H1 (cell line): ENCODE data around the gene RNF224. TPM values are rescaled to one million over a fixed set of nuclear protein-coding genes. Genes with fewer than 3 reads are reported as not detected.

Source experiments
- CTCF ChIA-PET: fragments of 300-600 bp; sonication (Branson Sonifier 250); formaldehyde crosslinking; loops from one replicate; lab custom pipeline; 2021; ENCODE audit not compliant: partially characterized antibody; lab: Charles Lee
- POLR2A ChIA-PET: fragments of 300-600 bp; sonication (Branson Sonifier 250); formaldehyde crosslinking; loops from one replicate; lab custom pipeline; 2021; ENCODE audit warnings: inconsistent platforms; ENCODE audit not compliant: partially characterized antibody; lab: Charles Lee
- DNase-seq, 2 experiments: peaks; one replicate each; pipeline versions ENCODE4 v3.0.0 to v3.0.0-alpha.2; 2010 to 2022; ENCODE audit warnings: low spot score in 2 of 2, low read depth in 1 of 2, mixed read lengths in 1 of 2
- FAIRE-seq: peaks from 2 replicates; lab custom pipeline; 2011; peaks lifted over from hg19 to GRCh38; lab: Jason Lieb, UNC
- H2AFZ ChIP-seq: 2 replicates; pipeline ENCODE4 v1.8.1; 2012; ENCODE audit warnings: low read length, inconsistent platforms
- H2AK5ac ChIP-seq: 2 replicates; pipeline ENCODE4 v1.6.1; 2013; ENCODE audit warnings: low read depth, low read length
- H2BK120ac ChIP-seq: replicated peaks from 2 replicates; pipeline ENCODE3; 2013; ENCODE audit warnings: low read depth, low read length, inconsistent platforms
- H2BK12ac ChIP-seq: 2 replicates; pipeline ENCODE4 v1.6.1; 2013; ENCODE audit warnings: low read depth, low read length
- H2BK15ac ChIP-seq: 2 replicates; pipeline ENCODE4 v1.6.1; 2013; ENCODE audit warnings: low read length
- H2BK20ac ChIP-seq: 2 replicates; pipeline ENCODE4 v1.6.1; 2013; ENCODE audit warnings: low read length
- H2BK5ac ChIP-seq: 2 replicates; pipeline ENCODE4 v1.6.1; 2013; ENCODE audit warnings: low read depth, low read length
- H3K14ac ChIP-seq: 2 replicates; pipeline ENCODE4 v1.6.1; 2013; ENCODE audit warnings: inconsistent platforms; ENCODE audit not compliant: insufficient read length
- H3K18ac ChIP-seq: 2 replicates; pipeline ENCODE4 v1.6.1; 2013; ENCODE audit warnings: low read length; ENCODE audit errors: extremely low read depth
- H3K23ac ChIP-seq: 2 replicates; pipeline ENCODE4 v1.6.1; 2013; ENCODE audit warnings: inconsistent platforms; ENCODE audit not compliant: insufficient read length
- H3K23me2 ChIP-seq: 2 replicates; pipeline ENCODE4 v1.6.1; 2013; ENCODE audit warnings: low read depth, low read length
- H3K27ac ChIP-seq: 2 replicates; pipeline ENCODE4 v1.6.1; 2011; ENCODE audit warnings: low read depth, low read length, inconsistent platforms
- H3K27me3 ChIP-seq, 4 experiments: replicated peaks in 1 of 4; 1 replicate in 1 of 4; 2 replicates in 3 of 4; pipeline versions ENCODE4 v1.6.1 to v1.8.1; 2011 to 2013; ENCODE audit warnings: low read length in 3 of 4, mild to moderate bottlenecking in 3 of 4, inconsistent platforms in 2 of 4, mixed read lengths in 2 of 4, moderate library complexity in 1 of 4; ENCODE audit not compliant: control insufficient read depth in 3 of 4, insufficient read depth in 3 of 4; ENCODE audit errors: extremely low read depth in 1 of 4
- H3K36me3 ChIP-seq, 4 experiments: 2 replicates each; pipeline versions ENCODE4 v1.6.1 to v1.8.1; 2011 to 2013; ENCODE audit warnings: mild to moderate bottlenecking in 4 of 4, low read length in 3 of 4, moderate library complexity in 2 of 4, control low read depth in 1 of 4, inconsistent platforms in 1 of 4; ENCODE audit not compliant: insufficient read depth in 4 of 4, control insufficient read depth in 2 of 4
- H3K4ac ChIP-seq: replicated peaks from 2 replicates; pipeline ENCODE3; 2013; ENCODE audit warnings: low read length, low read depth, mixed read lengths, inconsistent platforms; ENCODE audit not compliant: insufficient read length
- H3K4me1 ChIP-seq, 4 experiments: replicated peaks in 1 of 4; 1 replicate in 1 of 4; 2 replicates in 3 of 4; pipeline versions ENCODE4 v1.6.1 to v1.8.1; 2011 to 2013; ENCODE audit warnings: low read length in 3 of 4, inconsistent platforms in 2 of 4, mixed read lengths in 1 of 4; ENCODE audit not compliant: insufficient read depth in 4 of 4, control insufficient read depth in 3 of 4
- H3K4me2 ChIP-seq, 2 experiments: 2 replicates each; pipeline versions ENCODE4 v1.6.1 to v1.8.1; 2011 to 2013; ENCODE audit warnings: low read depth in 2 of 2, low read length in 2 of 2, control low read depth in 1 of 2, inconsistent platforms in 1 of 2, mild to moderate bottlenecking in 1 of 2; ENCODE audit not compliant: insufficient read depth in 1 of 2
- H3K4me3 ChIP-seq, 4 experiments: fragments of 200-600, 300-600 bp in 1 of 4; sonication (generic), shearing (Covaris generic), sonication (Bioruptor Twin) in 1 of 4; 2 replicates each; pipeline versions ENCODE4 v1.5.1 to v1.8.1; 2011 to 2016; ENCODE audit warnings: low read length in 4 of 4, low read depth in 3 of 4, control low read depth in 2 of 4, inconsistent platforms in 2 of 4, mild to moderate bottlenecking in 2 of 4, mixed read lengths in 1 of 4, moderate library complexity in 1 of 4; ENCODE audit not compliant: insufficient read depth in 2 of 4; ENCODE audit errors: extremely low read depth in 1 of 4
- H3K56ac ChIP-seq: replicated peaks from 2 replicates; pipeline ENCODE3; 2013; ENCODE audit warnings: low read depth, mild to moderate bottlenecking, mixed read lengths, low read length, inconsistent platforms; ENCODE audit not compliant: insufficient read length
- H3K79me1 ChIP-seq: 2 replicates; pipeline ENCODE4 v1.6.1; 2013; ENCODE audit warnings: low read depth, low read length, control low read depth
- H3K79me2 ChIP-seq, 2 experiments: 2 replicates each; pipeline versions ENCODE4 v1.6.1 to v1.8.1; 2012 to 2013; ENCODE audit warnings: low read length in 2 of 2, mild to moderate bottlenecking in 2 of 2, inconsistent platforms in 1 of 2; ENCODE audit not compliant: insufficient read depth in 2 of 2, control insufficient read depth in 1 of 2
- H3K9ac ChIP-seq, 4 experiments: replicated peaks in 1 of 4; 1 replicate in 1 of 4; 2 replicates in 3 of 4; pipeline versions ENCODE4 v1.6.1 to v1.8.1; 2011 to 2013; ENCODE audit warnings: low read depth in 3 of 4, low read length in 3 of 4, control low read depth in 2 of 4, mild to moderate bottlenecking in 2 of 4, moderate library complexity in 2 of 4, inconsistent platforms in 1 of 4; ENCODE audit errors: extremely low read depth in 1 of 4
- H3K9me3 ChIP-seq, 2 experiments: 2 replicates each; pipeline versions ENCODE4 v1.6.1 to v1.8.1; 2012 to 2013; ENCODE audit warnings: mild to moderate bottlenecking in 2 of 2, moderate library complexity in 2 of 2, control low read depth in 1 of 2, inconsistent platforms in 1 of 2, low read depth in 1 of 2, low read length in 1 of 2, mixed read lengths in 1 of 2; ENCODE audit not compliant: insufficient read depth in 2 of 2
- H4K20me1 ChIP-seq, 2 experiments: replicated peaks in 1 of 2; 2 replicates each; pipeline versions ENCODE3 to v1.8.1; 2011 to 2013; ENCODE audit warnings: inconsistent platforms in 2 of 2, low read length in 2 of 2, mild to moderate bottlenecking in 1 of 2; ENCODE audit not compliant: insufficient read depth in 2 of 2, control insufficient read depth in 1 of 2
- H4K5ac ChIP-seq: 2 replicates; pipeline ENCODE4 v1.6.1; 2013; ENCODE audit warnings: low read length, low read depth, mixed read lengths, inconsistent platforms; ENCODE audit not compliant: insufficient read length
- H4K8ac ChIP-seq: 2 replicates; pipeline ENCODE4 v1.8.0; 2013; ENCODE audit warnings: mild to moderate bottlenecking, moderate library complexity, low read length, inconsistent platforms; ENCODE audit not compliant: insufficient read depth; ENCODE audit errors: extremely low read depth
- H4K91ac ChIP-seq: replicated peaks from 2 replicates; pipeline ENCODE3; 2013; ENCODE audit warnings: low read length, mixed read lengths, inconsistent platforms; ENCODE audit not compliant: insufficient read length
- ASH2L ChIP-seq: fragments of 200-600, 300-600 bp; sonication (generic); IDR thresholded peaks from one replicate; pipeline ENCODE4 v1.7.1; 2017; ENCODE audit warnings: low read length
- CTCF ChIP-seq, 3 experiments: IDR thresholded peaks; 1 replicate in 2 of 3; 2 replicates in 1 of 3; pipeline versions ENCODE4 v1.5.1 to v1.6.1; 2011; ENCODE audit warnings: low read length in 3 of 3, mild to moderate bottlenecking in 3 of 3, inconsistent platforms in 2 of 3, low read depth in 1 of 3, moderate library complexity in 1 of 3; ENCODE audit not compliant: insufficient read depth in 1 of 3; ENCODE audit errors: control extremely low read depth in 1 of 3
- SP1 ChIP-seq: IDR thresholded peaks from 2 replicates; pipeline ENCODE4 v1.6.1; 2011; ENCODE audit warnings: low read depth, low read length
- WGBS, 2 experiments: shearing (Covaris generic) in 1 of 2; methylation state at CpG; one replicate each; pipeline versions ENCODE4 v1.1.6 to v1.1.7; 2013 to 2015; ENCODE audit warnings: low lambda C conversion rate in 2 of 2, mixed read lengths in 2 of 2, inconsistent platforms in 1 of 2, low coverage in 1 of 2, missing lambda C conversion rate in 1 of 2; ENCODE audit not compliant: insufficient replicate concordance in 2 of 2, insufficient coverage in 1 of 2, insufficient read length in 1 of 2; ENCODE audit errors: extremely low coverage in 1 of 2, missing lambda C conversion rate in 1 of 2; 5-methylcytosine and 5-hydroxymethylcytosine counted together
- polyA plus RNA-seq, 7 experiments: library from polyadenylated mRNA; depleted of rRNA in 3 of 7; stranded (reverse) in 5 of 7; unstranded in 2 of 7; fragments of >200 nt in 5 of 7; fragments of 200-250 nt in 2 of 7; gene quantifications; 1 replicate in 5 of 7; 2 replicates in 1 of 7; 4 replicates in 1 of 7; pipeline versions ENCODE4 v1.2.1 to v1.2.3, GENCODE V29; 2011 to 2013; ENCODE audit warnings: missing spikeins in 2 of 7, mixed read lengths in 2 of 7
- total RNA-seq: library from RNA; stranded (reverse); fragmentation: NEBNext Ultra II Directional; extraction: Animal tissue kit (Norgen Biotek cat#: 25700); gene quantifications from 2 replicates; pipeline ENCODE4 v1.2.1, GENCODE V29; 2021

The RNF224 gene
- total and polyA plus RNA-seq, 2 of the 8 experiments (the other 6 are each of a cell fraction or from before 2014, with no cell fraction given), result 0.24 TPM; not detected in 1

DNA sequence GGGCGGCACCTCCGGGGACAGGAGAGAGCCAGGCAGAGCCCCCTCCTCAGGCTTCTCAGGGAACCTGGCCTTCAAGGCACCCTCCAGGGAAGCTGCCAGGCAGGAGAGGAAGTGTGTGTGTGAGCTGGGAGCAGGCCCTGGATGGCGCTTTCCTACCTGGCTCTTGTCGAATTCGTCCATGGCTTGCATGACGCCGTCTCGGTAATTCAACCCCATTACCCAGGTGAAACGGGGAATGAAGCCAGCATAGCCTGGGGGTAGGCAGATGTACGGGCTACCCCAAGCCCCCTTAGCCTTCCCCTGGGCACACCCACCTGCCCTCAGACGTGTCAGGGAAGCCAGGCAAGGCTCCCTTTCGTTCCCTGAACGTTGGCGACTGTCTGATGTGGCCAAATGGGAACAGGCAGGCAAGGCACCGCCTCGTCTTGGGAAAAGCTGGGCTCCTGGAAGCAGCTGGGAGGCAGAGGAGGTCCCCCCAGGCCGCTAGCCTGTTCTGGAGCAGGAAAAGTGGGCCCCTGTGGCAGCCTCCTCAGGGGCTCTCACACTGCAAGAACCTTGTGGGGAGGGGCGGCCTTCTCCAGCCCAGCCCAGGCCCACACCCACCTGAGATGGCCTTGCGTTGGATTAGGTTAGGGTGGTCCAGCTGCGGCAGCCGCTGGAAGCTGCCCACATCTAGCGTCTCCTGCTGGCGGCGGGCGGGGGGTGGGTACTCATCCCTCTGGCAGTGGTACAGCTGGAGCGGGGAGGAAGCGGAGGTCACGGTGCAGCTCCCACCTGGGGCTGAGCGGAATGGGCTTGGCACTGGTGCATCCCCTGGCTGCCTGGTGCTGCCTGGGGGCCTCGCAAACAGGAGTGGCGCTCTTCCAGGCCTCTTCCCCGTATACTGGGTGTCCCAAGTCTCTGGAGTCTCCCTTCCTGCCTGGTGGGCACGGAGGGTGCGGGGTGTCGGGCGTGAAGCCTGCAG, 17.5 kb downstream of the RNF224 start:
- Histone ChIP-seq H2AFZ (no peak overlapping the region), H2BK20ac (no peak overlapping the region), H3K18ac (peak overlapping the region; percentile 48; the same call in 1 of the 2 replicates), H3K14ac (no peak overlapping the region), H4K91ac (no peak overlapping the region), H3K79me1 (peaks cover 5% of the 10 kb centered on the region)
- POLR2A ChIA-PET, result interaction anchor here (0.8 to 69.9 kb wide), 9 partner anchors 10 to 384 kb away, joined by 3 to 1462 read pairs (median 5); partner anchors contain the start of genes CYSRT1, NDOR1, NELFB and NPDC1
- TF ChIP-seq CTCF (IDR thresholded peaks at IDR 0.05; ENCODE audit: control extremely low read depth in 1 of 3, insufficient read depth in 1 of 3, low read depth in 1 of 3, low read length in 3 of 3), result peak in 1 of 3 experiments; percentile 21; a peak in 1 of 4 replicates
- TF ChIP-seq SP1, result no peak
- TF ChIP-seq ASH2L, result no peak
- TF ChIP-seq, all 59 proteins: peak for 1
- H3K4ac ChIP-seq, result no peak overlapping the region
- H3K56ac ChIP-seq, result no peak overlapping the region
- no peak for FAIRE-seq
- no peak for DNase-seq
- no peak overlapping the region for H3K4me3 ChIP-seq
- peaks cover 5% of the 10 kb centered on the region; the same call in 1 of the 2 replicates for H3K23me2 ChIP-seq
- H3K9me3 ChIP-seq, result no peaks in the 10 kb centered on the region
- no peak overlapping the region for H2BK120ac ChIP-seq
- CTCF ChIA-PET, result interaction anchor here (0.6 to 3.3 kb wide), 11 partner anchors 7 to 78 kb away, joined by 3 to 26 read pairs (median 4); partner anchors contain the start of genes CYSRT1 and NELFB
- H4K8ac ChIP-seq, result peak overlapping the region; percentile 76
- H3K27ac ChIP-seq, result no peak overlapping the region
- H2BK5ac ChIP-seq, result peak overlapping the region; percentile 71; the same call in 1 of the 2 replicates
- H2BK12ac ChIP-seq, result no peak overlapping the region
- peak overlapping the region; percentile 40; the same call in 1 of the 2 replicates for H2BK15ac ChIP-seq
- H3K36me3 ChIP-seq, result peaks cover 6 to 18% (median 15%) of the 10 kb centered on the region in 4 experiments; a peak in 7 of 8 replicates
- no peak overlapping the region for H2AK5ac ChIP-seq
- peak overlapping the region; percentile 14 to 15; a peak in 1 of 4 replicates for H3K4me2 ChIP-seq
- H4K5ac ChIP-seq, result no peak overlapping the region
- 74% methylated on average over 32 of the region's 36 CpGs; no CpG with 5 or more reads in 1 of the 2 experiments for WGBS, 2 experiments
- peaks cover 15 to 17% of the 10 kb centered on the region in 2 experiments for H4K20me1 ChIP-seq
- peaks cover 0 to 20% (median 11%) of the 10 kb centered on the region in 4 experiments; a peak in 5 of 7 replicates for H3K4me1 ChIP-seq
- H3K23ac ChIP-seq, result no peak overlapping the region
- peaks cover 0 to 13% of the 10 kb centered on the region in 2 experiments; a peak in 2 of 4 replicates for H3K79me2 ChIP-seq
- no peaks in the 10 kb centered on the region; a peak in 2 of 7 replicates for H3K27me3 ChIP-seq
- H3K9ac ChIP-seq, result no peak overlapping the region
